ENCODE measurements around the gene NHLH1. TPM values are rescaled to one million over a fixed set of nuclear protein-coding genes. Genes with fewer than 3 reads are reported as not detected.
"Not testable (repeated sequence)": the region's sequence is repeated elsewhere in the genome, so short reads cannot be mapped to it uniquely, and the experiment has no call there.

NHLH1 gene
- polyA plus RNA-seq, 4 donors, result 0.08 to 0.23 (median 0.16) TPM

GRCh38 chr1:160375788-160376524 lies 9.1 kb downstream of the NHLH1 start:
- DNase-seq (ENCODE audit: low read depth in 4 of 4, low spot score in 3 of 4), result no peak

- DNase-seq (ENCODE audit: low read depth in 4 of 4, low spot score in 3 of 4), result peak in 2 of 4 donors; percentile 28 to 33
Measured at GRCh38 chr1:160376525-160377131, 9.8 kb downstream of the NHLH1 start.

- no peak for DNase-seq (ENCODE audit: low read depth in 4 of 4, low spot score in 3 of 4)
Measured at GRCh38 chr1:160377585-160378206, 10.8 kb downstream of the NHLH1 start.

GRCh38 chr1:160384812-160385211 lies 17.9 kb downstream of the NHLH1 start:
- DNase-seq (ENCODE audit: low read depth in 4 of 4, low spot score in 3 of 4), result not testable (repeated sequence)

GRCh38 chr1:160388406-160388805 lies 21.5 kb downstream of the NHLH1 start:
- DNase-seq (ENCODE audit: low read depth in 4 of 4, low spot score in 3 of 4), result not testable (repeated sequence)

- DNase-seq (ENCODE audit: low read depth in 4 of 4, low spot score in 3 of 4), result no peak
Measured at GRCh38 chr1:160394673-160395072, 27.8 kb downstream of the NHLH1 start.

- no peak for DNase-seq (ENCODE audit: low read depth in 4 of 4, low spot score in 3 of 4)
Measured at GRCh38 chr1:160397651-160398050, 30.8 kb downstream of the NHLH1 start.

- no peak for DNase-seq (ENCODE audit: low read depth in 4 of 4, low spot score in 3 of 4)
Measured at GRCh38 chr1:160398823-160399222, 32.0 kb downstream of the NHLH1 start.

- no peak for DNase-seq (ENCODE audit: low read depth in 4 of 4, low spot score in 3 of 4)
Measured at GRCh38 chr1:160399544-160400222, 32.8 kb downstream of the NHLH1 start.

GRCh38 chr1:160400223-160400645 lies 33.4 kb downstream of the NHLH1 start, which contains the start of gene VANGL2:
Gene VANGL2 (plus strand): TSS chr1:160400564. CDS start chr1:160415838, 15,274 bp downstream.
- DNase-seq (ENCODE audit: low read depth in 4 of 4, low spot score in 3 of 4), result peak; percentile 72 to 86 (median 75)

GRCh38 chr1:160400646-160401486 lies 34.0 kb downstream of the NHLH1 start:
- no peak for DNase-seq (ENCODE audit: low read depth in 4 of 4, low spot score in 3 of 4)

- DNase-seq (ENCODE audit: low read depth in 4 of 4, low spot score in 3 of 4), result no peak
Measured at GRCh38 chr1:160401487-160401805, 34.6 kb downstream of the NHLH1 start.

- no peak for DNase-seq (ENCODE audit: low read depth in 4 of 4, low spot score in 3 of 4)
Measured at GRCh38 chr1:160402001-160402795, 35.3 kb downstream of the NHLH1 start.

- no peak for DNase-seq (ENCODE audit: low read depth in 4 of 4, low spot score in 3 of 4)
Measured at GRCh38 chr1:160403244-160403643, 36.4 kb downstream of the NHLH1 start.

- DNase-seq (ENCODE audit: low read depth in 4 of 4, low spot score in 3 of 4), result no peak
Measured at GRCh38 chr1:160404094-160404493, 37.2 kb downstream of the NHLH1 start.

- no peak for DNase-seq (ENCODE audit: low read depth in 4 of 4, low spot score in 3 of 4)
Measured at GRCh38 chr1:160405331-160405877, 38.5 kb downstream of the NHLH1 start.

GRCh38 chr1:160406131-160406968 lies 39.5 kb downstream of the NHLH1 start:
- no peak for DNase-seq (ENCODE audit: low read depth in 4 of 4, low spot score in 3 of 4)

Data from right renal pelvis (tissue), 4 donors.